Measurements from ENCODE around the gene CMYA5.

The CMYA5 gene

DNA sequence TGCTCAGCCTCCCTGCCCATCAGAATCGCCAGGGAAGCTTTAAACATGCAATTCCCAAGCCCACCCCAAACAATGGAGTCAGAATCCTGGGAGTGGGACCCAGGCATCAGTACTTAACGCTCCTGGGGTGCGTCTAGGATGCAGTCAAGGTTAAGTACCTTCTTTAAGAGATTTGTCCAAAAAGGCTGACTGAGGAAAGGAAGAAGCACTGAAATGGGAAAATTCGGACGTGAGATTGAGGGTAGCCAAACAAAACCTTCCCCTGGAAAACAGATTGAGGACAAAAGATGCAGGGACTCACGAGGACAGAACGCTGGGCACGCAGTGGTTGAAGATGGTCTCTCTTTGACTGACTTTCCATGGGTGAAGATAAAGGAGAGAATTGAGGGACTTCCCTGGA, 157.9 kb downstream of the CMYA5 start:
- no peak overlapping the region for H3K4me3 ChIP-seq (ENCODE audit: low read depth, low read length)
- DNase-seq: no peak
- no peak overlapping the region for H3K27ac ChIP-seq
- no peaks in the 10 kb centered on the region for H3K36me3 ChIP-seq (replicated peaks)
- no peak for TF ChIP-seq CTCF (IDR thresholded peaks at IDR 0.05; ENCODE audit: low read depth, low read length, missing control alignments)
- no peaks in the 10 kb centered on the region for H3K27me3 ChIP-seq (replicated peaks)
- in situ Hi-C loops (cut with HindIII; ENCODE audit: low pct_ligation_motif_present, low sequenced_read_pairs): no loop called here

GRCh38 chr5:79849061-79849460, 159.4 kb downstream of the CMYA5 start:
- Histone ChIP-seq H3K27me3 (replicated peaks) (no peaks in the 10 kb centered on the region), H3K36me3 (replicated peaks) (no peaks in the 10 kb centered on the region), H3K27ac (no peak overlapping the region), H3K4me3 (ENCODE audit: low read depth, low read length) (no peak overlapping the region)
- in situ Hi-C loops (cut with HindIII; ENCODE audit: low pct_ligation_motif_present, low sequenced_read_pairs): no loop called here
- no peak for TF ChIP-seq CTCF (IDR thresholded peaks at IDR 0.05; ENCODE audit: low read depth, low read length, missing control alignments)
- DNase-seq: no peak

All from brain microvascular endothelial cell (primary cell).